22Rv1 (cell line): ENCODE results near the gene STRBP.

Experiments
- H3K27ac ChIP-seq: fragments of 450-650 bp; 2 replicates; pipeline ENCODE4 v1.5.1; 2017
- CTCF ChIP-seq: fragments of 450-650 bp; IDR thresholded peaks from 2 replicates; pipeline ENCODE4 v1.5.1; 2017; ENCODE audit warnings: mild to moderate bottlenecking
- ZFX ChIP-seq: fragments of 450-650 bp; IDR thresholded peaks from 2 replicates; pipeline ENCODE4 v1.6.1; 2017; ENCODE audit warnings: antibody characterized with exemption, borderline replicate concordance

Gene STRBP

GRCh38 chr9:123299558-123300126 is 31.3 kb upstream of the STRBP start:
- TF ChIP-seq ZFX, result no peak
- no peak for TF ChIP-seq CTCF
- H3K27ac ChIP-seq, result no peak overlapping the region

GRCh38 chr9:123296174-123296573 is 27.8 kb upstream of the STRBP start:
- no peak overlapping the region for H3K27ac ChIP-seq
- TF ChIP-seq ZFX (no peak), CTCF (no peak)

GRCh38 chr9:123291736-123292135 is 23.4 kb upstream of the STRBP start:
- H3K27ac ChIP-seq, result no peak overlapping the region
- TF ChIP-seq ZFX (no peak), CTCF (no peak)

- no peak overlapping the region for H3K27ac ChIP-seq
- no peak for TF ChIP-seq CTCF
- TF ChIP-seq ZFX, result no peak
Measured at GRCh38 chr9:123290764-123291163, 22.4 kb upstream of the STRBP start.

- no peak for TF ChIP-seq CTCF
- TF ChIP-seq ZFX, result no peak
- no peak overlapping the region for H3K27ac ChIP-seq
Measured at GRCh38 chr9:123287639-123288038, 19.3 kb upstream of the STRBP start.

- H3K27ac ChIP-seq, result no peak overlapping the region
- no peak for TF ChIP-seq CTCF
- TF ChIP-seq ZFX, result no peak
Measured at GRCh38 chr9:123286324-123286723, 17.9 kb upstream of the STRBP start.

GRCh38 chr9:123284656-123285055 is 16.3 kb upstream of the STRBP start:
- TF ChIP-seq CTCF (no peak), ZFX (no peak)
- H3K27ac ChIP-seq, result no peak overlapping the region
